Neural progenitor cell (in vitro differentiated cells): ENCODE data around the gene PPBP. TPM values are rescaled to one million over a fixed set of nuclear protein-coding genes. Genes with fewer than 3 reads are reported as not detected.

Experiments
- DNase-seq: peaks from one replicate; pipeline ENCODE4 v3.0.0-alpha.2; 2016; ENCODE audit warnings: low spot score
- H2AFZ ChIP-seq: fragments of 200-600 bp; sonication (generic); replicated peaks from 2 replicates; pipeline ENCODE4 v1.6.1; 2016; ENCODE audit warnings: antibody characterized with exemption
- H3F3A ChIP-seq: fragments of 200-600 bp; sonication (generic); 2 replicates; pipeline ENCODE4 v1.6.1; 2016; ENCODE audit warnings: antibody characterized with exemption, low read depth
- H3K27ac ChIP-seq: fragments of 200-600 bp; sonication (generic); 2 replicates; pipeline ENCODE4 v1.5.1; 2016; ENCODE audit warnings: mild to moderate bottlenecking
- H3K27me3 ChIP-seq: fragments of 200-600 bp; sonication (generic); 2 replicates; pipeline ENCODE4 v1.6.1; 2016; ENCODE audit warnings: mild to moderate bottlenecking, moderate library complexity
- H3K36me3 ChIP-seq: fragments of 200-600 bp; sonication (generic); 2 replicates; pipeline ENCODE4 v1.5.1; 2016
- H3K4me1 ChIP-seq: fragments of 200-600 bp; sonication (generic); 2 replicates; pipeline ENCODE4 v1.6.1; 2016; ENCODE audit warnings: mixed run types
- H3K4me2 ChIP-seq: fragments of 200-600 bp; sonication (generic); 2 replicates; pipeline ENCODE4 v1.6.1; 2016
- H3K4me3 ChIP-seq: fragments of 200-600 bp; sonication (generic); 2 replicates; pipeline ENCODE4 v1.5.1; 2016
- H3K79me2 ChIP-seq: fragments of 200-600 bp; sonication (generic); 2 replicates; pipeline ENCODE4 v1.6.1; 2016; ENCODE audit warnings: low read depth
- H3K9ac ChIP-seq: fragments of 200-600 bp; sonication (generic); 2 replicates; pipeline ENCODE4 v1.6.1; 2016
- H3K9me3 ChIP-seq: fragments of 200-600 bp; sonication (generic); 2 replicates; pipeline ENCODE4 v1.5.1; 2016; ENCODE audit warnings: low read depth
- H4K20me1 ChIP-seq: fragments of 200-600 bp; sonication (generic); 2 replicates; pipeline ENCODE4 v1.6.1; 2016; ENCODE audit warnings: low read depth
- H3K27ac Mint-ChIP-seq: 3 replicates; pipeline ENCODE4 v1.8.0; 2021; ENCODE audit warnings: mixed read lengths
- H3K27me3 Mint-ChIP-seq: 2 replicates; pipeline ENCODE4 v1.8.0; 2022; ENCODE audit warnings: low read depth, mild to moderate bottlenecking, inconsistent platforms, moderate library complexity, mixed read lengths; ENCODE audit not compliant: insufficient read depth
- H3K36me3 Mint-ChIP-seq: 3 replicates; pipeline ENCODE4 v1.8.0; 2021; ENCODE audit warnings: mixed read lengths
- H3K4me1 Mint-ChIP-seq: 3 replicates; pipeline ENCODE4 v1.8.0; 2021; ENCODE audit warnings: mixed read lengths
- H3K4me3 Mint-ChIP-seq: 3 replicates; pipeline ENCODE4 v1.8.0; 2021; ENCODE audit warnings: mild to moderate bottlenecking, moderate library complexity, mixed read lengths
- H3K9me3 Mint-ChIP-seq: 3 replicates; pipeline ENCODE4 v1.8.0; 2020; ENCODE audit warnings: mixed read lengths
- EZH2 ChIP-seq: fragments of 200-600 bp; sonication (generic); IDR thresholded peaks from 2 replicates; pipeline ENCODE4 v1.6.1; 2017; ENCODE audit warnings: antibody characterized with exemption, mild to moderate bottlenecking, moderate library complexity
- EZH2phosphoT487 ChIP-seq: fragments of 200-600 bp; sonication (generic); IDR thresholded peaks from 2 replicates; pipeline ENCODE4 v1.6.1; 2017; ENCODE audit warnings: antibody characterized with exemption
- total RNA-seq: library from RNA; depleted of rRNA; stranded (reverse); fragments of >200 nt; gene quantifications from 2 replicates; pipeline ENCODE4 v1.2.3, GENCODE V29; 2015; ENCODE audit warnings: low replicate concordance
- TF ChIP-seq, protein P1 (sequence below): fragments of 200-600 bp; sonication (generic); IDR thresholded peaks from 2 replicates; pipeline ENCODE4 v1.5.1; 2017; ENCODE audit warnings: antibody characterized with exemption, mild to moderate bottlenecking

Gene PPBP
- total RNA-seq, 1 donor from 2014 or later, result not detected

DNA sequence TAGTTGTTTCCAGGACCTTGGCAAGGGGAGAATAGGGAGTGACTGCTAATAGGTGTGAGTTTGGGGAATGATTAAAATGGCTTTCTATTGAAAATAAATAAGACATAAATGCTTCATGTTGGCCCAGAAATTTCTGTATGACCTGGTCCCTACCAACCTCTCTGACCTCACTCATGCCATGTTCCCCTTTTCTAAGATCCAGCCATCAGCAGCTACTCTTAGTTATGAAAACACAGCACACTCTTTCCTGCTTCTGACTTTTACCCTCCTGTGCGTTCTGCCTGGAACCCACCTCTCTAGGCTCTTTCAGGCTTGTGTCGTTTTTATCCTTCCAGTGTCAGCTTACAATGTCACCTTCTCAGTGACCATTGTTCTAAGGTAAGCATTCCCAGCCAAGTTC lies 25.3 kb upstream of the PPBP start:
- Histone ChIP-seq H4K20me1 (no peaks in the 10 kb centered on the region), H3K9ac (no peak overlapping the region), H3K4me3 (no peak overlapping the region), H2AFZ (no peak overlapping the region), H3K79me2 (no peaks in the 10 kb centered on the region), H3F3A (no peaks in the 10 kb centered on the region), H3K27me3 (no peaks in the 10 kb centered on the region), H3K27ac (no peak overlapping the region), H3K4me2 (no peak overlapping the region), H3K36me3 (no peaks in the 10 kb centered on the region), H3K9me3 (no peaks in the 10 kb centered on the region), H3K4me1 (no peaks in the 10 kb centered on the region)
- H3K27me3 Mint-ChIP-seq, result no peaks in the 10 kb centered on the region
- H3K36me3 Mint-ChIP-seq, result no peaks in the 10 kb centered on the region
- H3K27ac Mint-ChIP-seq, result no peak overlapping the region
- H3K4me3 Mint-ChIP-seq, result no peak overlapping the region
- H3K4me1 Mint-ChIP-seq, result no peaks in the 10 kb centered on the region
- DNase-seq, result no peak
- TF ChIP-seq EZH2 (no peak), EZH2phosphoT487 (no peak)
- TF ChIP-seq, protein P1, sequence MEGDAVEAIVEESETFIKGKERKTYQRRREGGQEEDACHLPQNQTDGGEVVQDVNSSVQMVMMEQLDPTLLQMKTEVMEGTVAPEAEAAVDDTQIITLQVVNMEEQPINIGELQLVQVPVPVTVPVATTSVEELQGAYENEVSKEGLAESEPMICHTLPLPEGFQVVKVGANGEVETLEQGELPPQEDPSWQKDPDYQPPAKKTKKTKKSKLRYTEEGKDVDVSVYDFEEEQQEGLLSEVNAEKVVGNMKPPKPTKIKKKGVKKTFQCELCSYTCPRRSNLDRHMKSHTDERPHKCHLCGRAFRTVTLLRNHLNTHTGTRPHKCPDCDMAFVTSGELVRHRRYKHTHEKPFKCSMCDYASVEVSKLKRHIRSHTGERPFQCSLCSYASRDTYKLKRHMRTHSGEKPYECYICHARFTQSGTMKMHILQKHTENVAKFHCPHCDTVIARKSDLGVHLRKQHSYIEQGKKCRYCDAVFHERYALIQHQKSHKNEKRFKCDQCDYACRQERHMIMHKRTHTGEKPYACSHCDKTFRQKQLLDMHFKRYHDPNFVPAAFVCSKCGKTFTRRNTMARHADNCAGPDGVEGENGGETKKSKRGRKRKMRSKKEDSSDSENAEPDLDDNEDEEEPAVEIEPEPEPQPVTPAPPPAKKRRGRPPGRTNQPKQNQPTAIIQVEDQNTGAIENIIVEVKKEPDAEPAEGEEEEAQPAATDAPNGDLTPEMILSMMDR, result no peak
- no peaks in the 10 kb centered on the region for H3K9me3 Mint-ChIP-seq

DNA sequence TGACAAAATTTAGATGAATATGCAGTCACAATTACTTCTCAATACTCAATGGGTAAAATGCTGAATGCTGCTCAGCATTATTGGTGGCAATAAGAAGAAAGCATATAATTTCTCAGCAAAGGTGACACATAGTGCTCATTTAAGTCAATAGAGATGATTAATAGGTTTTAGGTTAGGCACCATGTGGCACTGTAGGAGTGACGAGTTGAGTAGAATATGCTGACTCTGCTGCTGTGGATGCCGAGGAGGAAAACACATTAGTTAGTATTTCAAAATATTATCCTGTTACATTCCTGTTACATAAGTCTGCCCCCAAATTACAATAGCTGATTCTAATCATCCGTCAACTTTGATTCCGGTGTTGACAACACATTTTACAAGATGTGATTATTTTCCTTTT lies 24.1 kb upstream of the PPBP start:
- no peaks in the 10 kb centered on the region for H3K27me3 Mint-ChIP-seq
- TF ChIP-seq, protein P1, result no peak
- TF ChIP-seq EZH2phosphoT487 (no peak), EZH2 (no peak)
- H3K4me1 Mint-ChIP-seq, result no peaks in the 10 kb centered on the region

DNA sequence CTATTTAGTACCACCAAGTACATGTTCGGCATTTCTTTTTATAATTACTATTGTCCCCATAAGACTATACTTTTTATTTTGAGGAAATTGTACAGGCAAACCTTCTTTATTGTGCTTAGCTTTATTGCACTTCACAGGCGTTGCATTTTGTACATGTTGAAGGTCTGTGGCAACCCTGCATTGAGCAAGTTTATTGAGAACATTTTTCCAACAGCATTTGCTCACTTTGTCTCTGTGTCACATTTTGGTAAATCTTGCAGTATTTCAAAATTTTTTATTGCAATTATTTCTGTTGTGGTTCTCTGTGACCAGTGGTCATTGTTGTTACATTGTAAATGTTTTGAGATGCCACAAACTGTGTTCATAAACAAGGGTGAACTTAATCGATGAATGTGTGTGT lies 21.3 kb upstream of the PPBP start:
- Histone ChIP-seq H2AFZ (no peak overlapping the region), H3K9me3 (no peaks in the 10 kb centered on the region), H3K79me2 (no peaks in the 10 kb centered on the region), H3K27me3 (no peaks in the 10 kb centered on the region), H3K4me1 (no peaks in the 10 kb centered on the region), H3K4me3 (no peak overlapping the region), H4K20me1 (no peaks in the 10 kb centered on the region), H3K4me2 (no peak overlapping the region), H3K27ac (no peak overlapping the region), H3K9ac (no peak overlapping the region), H3K36me3 (no peaks in the 10 kb centered on the region), H3F3A (no peaks in the 10 kb centered on the region)
- no peaks in the 10 kb centered on the region for H3K27me3 Mint-ChIP-seq
- H3K36me3 Mint-ChIP-seq, result no peaks in the 10 kb centered on the region
- TF ChIP-seq EZH2 (no peak), EZH2phosphoT487 (no peak)
- TF ChIP-seq, protein P1, result no peak
- no peak overlapping the region for H3K27ac Mint-ChIP-seq
- H3K4me1 Mint-ChIP-seq, result no peaks in the 10 kb centered on the region
- no peaks in the 10 kb centered on the region for H3K9me3 Mint-ChIP-seq
- no peak overlapping the region for H3K4me3 Mint-ChIP-seq
- no peak for DNase-seq

More for the DNA sequence above, 24.1 kb upstream of the PPBP start:
- H3K36me3 ChIP-seq, result no peaks in the 10 kb centered on the region
- H3K4me3 ChIP-seq, result no peak overlapping the region
- no peaks in the 10 kb centered on the region for H4K20me1 ChIP-seq
- H3K9ac ChIP-seq, result no peak overlapping the region
- no peak for DNase-seq
- H3K27me3 ChIP-seq, result no peaks in the 10 kb centered on the region
- no peak overlapping the region for H3K4me2 ChIP-seq
- no peak overlapping the region for H3K4me3 Mint-ChIP-seq
- H3K36me3 Mint-ChIP-seq, result no peaks in the 10 kb centered on the region
- no peaks in the 10 kb centered on the region for H3K9me3 ChIP-seq
- H3K4me1 ChIP-seq, result no peaks in the 10 kb centered on the region
- no peak overlapping the region for H2AFZ ChIP-seq
- no peaks in the 10 kb centered on the region for H3K9me3 Mint-ChIP-seq
- H3K27ac Mint-ChIP-seq, result no peak overlapping the region
- no peaks in the 10 kb centered on the region for H3K79me2 ChIP-seq
- no peaks in the 10 kb centered on the region for H3F3A ChIP-seq
- no peak overlapping the region for H3K27ac ChIP-seq
